Lung (tissue), 12 donors: ENCODE measurements around the gene KMT2C. TPM values are rescaled to one million over a fixed set of nuclear protein-coding genes. Genes with fewer than 3 reads are reported as not detected.

ENCODE experiments used
- ATAC-seq: fragments of 200-7000 bp; cut with Tn5 transposase; one replicate; pipeline ENCODE4 v1.9.1; 2020; ENCODE audit warnings: moderate number of reproducible peaks; ENCODE audit not compliant: insufficient read depth, low FRiP score
- DNase-seq, 3 donors: peaks; one replicate each; pipeline ENCODE4 v3.0.0-alpha.2; 2013 to 2017
- H3K27ac ChIP-seq, 2 donors: one replicate each; pipeline ENCODE4 v1.5.1; 2013; ENCODE audit warnings: mild to moderate bottlenecking in 2 of 2, moderate library complexity in 2 of 2, control low read depth in 1 of 2, inconsistent platforms in 1 of 2, low read depth in 1 of 2, low read length in 1 of 2
- H3K27me3 ChIP-seq, 3 donors: one replicate each; pipeline ENCODE4 v1.5.1; 2013; ENCODE audit warnings: low read length in 2 of 3; ENCODE audit not compliant: control insufficient read depth in 3 of 3, insufficient read depth in 3 of 3
- H3K36me3 ChIP-seq, 4 donors: one replicate each; pipeline ENCODE4 v1.5.1; 2013; ENCODE audit warnings: low read length in 4 of 4, mild to moderate bottlenecking in 1 of 4, moderate library complexity in 1 of 4; ENCODE audit not compliant: control insufficient read depth in 4 of 4, insufficient read depth in 4 of 4
- H3K4me1 ChIP-seq, 5 donors: one replicate each; pipeline ENCODE4 v1.5.1; 2013; ENCODE audit warnings: low read length in 5 of 5, mild to moderate bottlenecking in 2 of 5, moderate library complexity in 1 of 5; ENCODE audit not compliant: control insufficient read depth in 5 of 5, insufficient read depth in 5 of 5
- H3K4me3 ChIP-seq: one replicate; pipeline ENCODE4 v1.5.1; 2013; ENCODE audit warnings: mild to moderate bottlenecking, control low read depth, moderate library complexity
- H3K9ac ChIP-seq, 2 donors: one replicate each; pipeline ENCODE4 v1.5.1; 2013; ENCODE audit warnings: low read length in 2 of 2, control low read depth in 1 of 2; ENCODE audit not compliant: insufficient read depth in 1 of 2
- H3K9me3 ChIP-seq, 4 donors: one replicate each; pipeline ENCODE4 v1.5.1; 2013; ENCODE audit warnings: low read length in 3 of 4, mild to moderate bottlenecking in 1 of 4, moderate library complexity in 1 of 4; ENCODE audit not compliant: control insufficient read depth in 4 of 4, insufficient read depth in 3 of 4
- WGBS, 2 donors: extraction: QIAGEN DNeasy Blood & Tissue Kit; methylation state at CpG; one replicate each; pipeline ENCODE4 v1.1.7; 2013; 5-methylcytosine and 5-hydroxymethylcytosine counted together
- polyA plus RNA-seq, 2 donors: library from polyadenylated mRNA; stranded (reverse); fragments of 200-250 nt; gene quantifications; one replicate each; pipeline ENCODE4 v1.2.1, GENCODE V29; 2013
- total RNA-seq, 2 donors: library from RNA; depleted of rRNA in 1 of 2; stranded (reverse); fragments of >200 nt in 1 of 2; gene quantifications; one replicate each; pipeline ENCODE4 v1.2.1, GENCODE V29; 2014 to 2021
- TF ChIP-seq, protein P1 (sequence below): IDR thresholded peaks from 2 replicates; pipeline ENCODE4 v1.5.1; 2012; ENCODE audit warnings: mild to moderate bottlenecking; ENCODE audit errors: control extremely low read depth, extremely low read depth
- donor health status: control.
- donor health status: control.
- donor health status: Bipolar disorder and iron deficiency.
- donor health status: healthy.
- donor health status: DM: yes; HTN: yes; CAD: no.

Gene KMT2C
- total and polyA plus RNA-seq, 4 donors = 10.2 to 115 (median 52.3) TPM

DNA sequence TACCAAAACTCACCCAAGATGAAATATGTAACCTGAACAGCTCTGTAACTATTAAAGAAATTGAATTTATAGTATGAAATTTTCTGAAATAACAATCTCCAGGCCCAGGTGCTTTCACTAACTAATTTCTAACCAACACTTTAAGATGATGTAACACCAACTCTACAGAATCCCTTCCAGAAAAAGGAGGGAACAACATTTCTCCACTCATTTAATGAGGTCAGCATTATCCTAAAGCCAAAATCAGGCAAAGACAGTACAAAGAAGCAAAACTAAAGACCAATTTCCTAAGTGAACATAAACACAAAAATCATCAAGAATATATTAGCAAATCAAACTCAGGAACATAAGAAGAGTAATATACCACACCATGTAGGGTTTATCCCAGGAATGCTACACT lies 65.5 kb downstream of the KMT2C start:
- H3K4me3 ChIP-seq = no peak overlapping the region
- ATAC-seq (no peak), DNase-seq (no peak)
- peaks cover 0 to 4% (median 0%) of the 10 kb centered on the region in 4 donors for H3K36me3 ChIP-seq
- no peaks in the 10 kb centered on the region for H3K27me3 ChIP-seq
- H3K9me3 ChIP-seq = no peaks in the 10 kb centered on the region
- H3K4me1 ChIP-seq = peaks cover 0 to 16% (median 11%) of the 10 kb centered on the region in 5 donors
- TF ChIP-seq, protein P1, sequence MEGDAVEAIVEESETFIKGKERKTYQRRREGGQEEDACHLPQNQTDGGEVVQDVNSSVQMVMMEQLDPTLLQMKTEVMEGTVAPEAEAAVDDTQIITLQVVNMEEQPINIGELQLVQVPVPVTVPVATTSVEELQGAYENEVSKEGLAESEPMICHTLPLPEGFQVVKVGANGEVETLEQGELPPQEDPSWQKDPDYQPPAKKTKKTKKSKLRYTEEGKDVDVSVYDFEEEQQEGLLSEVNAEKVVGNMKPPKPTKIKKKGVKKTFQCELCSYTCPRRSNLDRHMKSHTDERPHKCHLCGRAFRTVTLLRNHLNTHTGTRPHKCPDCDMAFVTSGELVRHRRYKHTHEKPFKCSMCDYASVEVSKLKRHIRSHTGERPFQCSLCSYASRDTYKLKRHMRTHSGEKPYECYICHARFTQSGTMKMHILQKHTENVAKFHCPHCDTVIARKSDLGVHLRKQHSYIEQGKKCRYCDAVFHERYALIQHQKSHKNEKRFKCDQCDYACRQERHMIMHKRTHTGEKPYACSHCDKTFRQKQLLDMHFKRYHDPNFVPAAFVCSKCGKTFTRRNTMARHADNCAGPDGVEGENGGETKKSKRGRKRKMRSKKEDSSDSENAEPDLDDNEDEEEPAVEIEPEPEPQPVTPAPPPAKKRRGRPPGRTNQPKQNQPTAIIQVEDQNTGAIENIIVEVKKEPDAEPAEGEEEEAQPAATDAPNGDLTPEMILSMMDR = no peak
- no peak overlapping the region for H3K9ac ChIP-seq
- no peak overlapping the region for H3K27ac ChIP-seq

DNA sequence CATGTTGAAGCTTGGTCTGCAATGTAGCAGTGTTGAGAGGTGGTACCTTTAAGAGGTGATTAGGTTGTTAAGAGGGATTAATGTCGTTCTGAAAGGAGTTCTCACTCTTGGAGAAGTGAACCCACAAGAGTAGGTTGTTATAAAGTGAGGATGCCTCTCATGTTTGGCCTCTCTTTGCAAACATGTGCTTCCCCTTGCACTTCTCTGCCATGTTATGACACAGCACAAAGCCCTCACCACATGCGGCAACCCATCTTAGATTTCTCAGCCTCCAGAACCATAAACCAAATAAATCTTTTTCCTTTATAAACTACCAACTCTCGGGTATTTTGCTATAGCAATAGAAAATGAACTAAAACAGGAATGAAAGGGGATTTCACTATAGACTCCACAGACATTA lies 66.3 kb downstream of the KMT2C start:
- DNase-seq = no peak

DNA sequence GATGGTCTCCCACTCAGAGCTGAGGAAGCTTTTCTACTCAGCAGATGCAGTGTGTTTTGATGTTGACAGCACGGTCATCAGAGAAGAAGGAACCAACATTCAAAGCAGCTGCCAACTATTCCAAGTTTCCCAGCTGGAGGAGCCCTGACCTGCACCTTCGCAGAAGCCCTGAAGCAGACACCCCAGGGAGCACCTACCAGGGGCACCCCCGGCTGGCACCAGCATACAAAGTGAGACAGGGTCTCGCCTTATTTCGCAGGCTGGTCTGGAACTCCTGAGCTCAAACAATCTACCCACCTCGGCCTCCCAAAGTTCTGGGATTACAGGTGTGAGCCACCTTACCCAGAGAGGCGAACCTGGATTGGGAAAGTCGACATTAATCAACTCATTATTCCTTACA lies 68.6 kb downstream of the KMT2C start:
- H3K27me3 ChIP-seq = no peaks in the 10 kb centered on the region
- H3K9ac ChIP-seq = no peak overlapping the region
- no peak overlapping the region for H3K27ac ChIP-seq
- no peak overlapping the region for H3K4me3 ChIP-seq
- 92 to 94% methylated on average over 8 of the region's 8 CpGs for WGBS, 2 donors
- TF ChIP-seq, protein P1 = no peak
- peaks cover 0 to 4% (median 0%) of the 10 kb centered on the region in 4 donors for H3K36me3 ChIP-seq
- ATAC-seq = no peak
- DNase-seq = no peak
- H3K4me1 ChIP-seq = peaks cover 0 to 21% (median 11%) of the 10 kb centered on the region in 5 donors
- no peaks in the 10 kb centered on the region for H3K9me3 ChIP-seq

More for the DNA sequence above, 66.3 kb downstream of the KMT2C start:
- H3K9me3 ChIP-seq = no peaks in the 10 kb centered on the region
- WGBS, 2 donors = 55 to 61% methylated on average over 3 of the region's 3 CpGs
- H3K27ac ChIP-seq = no peak overlapping the region
- TF ChIP-seq, protein P1 = no peak
- H3K4me1 ChIP-seq = peaks cover 0 to 16% (median 11%) of the 10 kb centered on the region in 5 donors
- H3K27me3 ChIP-seq = no peaks in the 10 kb centered on the region
- H3K36me3 ChIP-seq = peaks cover 0 to 4% (median 0%) of the 10 kb centered on the region in 4 donors
- no peak overlapping the region for H3K9ac ChIP-seq
- ATAC-seq = no peak
- H3K4me3 ChIP-seq = no peak overlapping the region

DNA sequence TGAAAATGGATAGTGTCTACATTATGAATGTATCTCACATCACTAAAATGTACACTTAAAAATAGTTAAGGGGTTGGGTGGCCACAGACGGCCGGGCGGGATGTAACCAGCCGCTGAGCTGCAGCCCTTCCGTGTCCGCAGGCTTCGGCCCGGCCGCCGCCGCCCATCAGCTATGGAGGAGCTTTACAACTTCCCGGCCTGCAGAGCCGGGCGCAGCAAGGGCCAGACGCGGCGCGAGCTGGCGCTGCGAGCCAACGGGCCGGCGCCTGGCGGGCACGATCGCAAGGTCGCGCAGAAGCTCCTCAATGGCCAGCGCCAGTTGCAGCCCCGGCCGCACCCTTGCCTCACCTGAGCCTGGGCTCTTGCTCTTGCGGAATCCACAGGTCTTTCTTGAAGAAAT lies 69.1 kb downstream of the KMT2C start:
- WGBS, 2 donors = 70 to 83% methylated on average over 32 of the region's 32 CpGs
- H3K9me3 ChIP-seq = no peaks in the 10 kb centered on the region

More for the DNA sequence above, 69.1 kb downstream of the KMT2C start:
- Histone ChIP-seq H3K9ac (no peak overlapping the region), H3K4me1 (peaks cover 0 to 22% (median 11%) of the 10 kb centered on the region in 5 donors), H3K4me3 (no peak overlapping the region), H3K36me3 (peaks cover 0 to 4% (median 0%) of the 10 kb centered on the region in 4 donors), H3K27me3 (no peaks in the 10 kb centered on the region), H3K27ac (no peak overlapping the region)
- TF ChIP-seq, protein P1 = no peak
- peak in 2 of 3 donors; percentile 14 to 38 for DNase-seq
- ATAC-seq = no peak
